Measurements from ENCODE around the gene ANKRD28.
"Not testable (repeated sequence)": the region's sequence is repeated elsewhere in the genome, so short reads cannot be mapped to it uniquely, and the experiment has no call there.

ANKRD28 gene

DNA sequence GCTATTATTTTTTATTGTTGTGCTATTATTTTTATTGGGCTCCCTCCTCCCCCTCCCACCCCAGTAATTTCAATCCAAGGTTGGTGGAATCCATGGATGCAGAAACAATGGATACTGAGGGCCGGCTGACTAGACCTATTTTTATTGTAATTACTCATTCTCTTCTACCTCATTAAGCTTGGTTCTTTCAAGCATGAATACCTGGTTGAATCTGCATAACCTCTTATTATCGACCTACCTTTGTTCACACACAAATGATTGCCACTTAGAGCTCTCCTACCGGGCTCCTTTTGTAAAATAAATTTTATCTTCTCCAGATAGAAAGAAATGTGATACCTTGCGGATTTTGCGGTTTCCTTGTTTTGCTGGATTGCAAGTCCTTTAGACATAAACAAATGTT, 164.6 kb downstream of the ANKRD28 start:
- no peak for DNase-seq

DNA sequence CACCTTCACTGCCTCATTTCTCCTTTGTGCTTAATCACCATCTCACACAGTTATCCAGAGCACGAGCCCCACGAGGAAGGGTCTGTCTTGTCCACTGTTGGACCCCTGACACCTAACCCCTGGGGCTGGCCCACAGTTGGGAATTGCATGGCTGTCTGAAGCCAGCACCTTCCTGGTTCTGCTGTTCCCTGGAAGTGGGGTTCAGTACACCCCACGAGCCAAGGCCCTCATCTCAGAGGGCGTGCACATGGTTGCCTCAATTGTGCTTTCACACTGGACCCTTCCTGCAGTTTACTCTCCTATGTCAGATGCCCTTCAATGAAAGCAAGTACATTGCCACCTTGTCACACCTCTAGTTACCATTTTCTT, 165.6 kb downstream of the ANKRD28 start:
- no peak for DNase-seq

DNA sequence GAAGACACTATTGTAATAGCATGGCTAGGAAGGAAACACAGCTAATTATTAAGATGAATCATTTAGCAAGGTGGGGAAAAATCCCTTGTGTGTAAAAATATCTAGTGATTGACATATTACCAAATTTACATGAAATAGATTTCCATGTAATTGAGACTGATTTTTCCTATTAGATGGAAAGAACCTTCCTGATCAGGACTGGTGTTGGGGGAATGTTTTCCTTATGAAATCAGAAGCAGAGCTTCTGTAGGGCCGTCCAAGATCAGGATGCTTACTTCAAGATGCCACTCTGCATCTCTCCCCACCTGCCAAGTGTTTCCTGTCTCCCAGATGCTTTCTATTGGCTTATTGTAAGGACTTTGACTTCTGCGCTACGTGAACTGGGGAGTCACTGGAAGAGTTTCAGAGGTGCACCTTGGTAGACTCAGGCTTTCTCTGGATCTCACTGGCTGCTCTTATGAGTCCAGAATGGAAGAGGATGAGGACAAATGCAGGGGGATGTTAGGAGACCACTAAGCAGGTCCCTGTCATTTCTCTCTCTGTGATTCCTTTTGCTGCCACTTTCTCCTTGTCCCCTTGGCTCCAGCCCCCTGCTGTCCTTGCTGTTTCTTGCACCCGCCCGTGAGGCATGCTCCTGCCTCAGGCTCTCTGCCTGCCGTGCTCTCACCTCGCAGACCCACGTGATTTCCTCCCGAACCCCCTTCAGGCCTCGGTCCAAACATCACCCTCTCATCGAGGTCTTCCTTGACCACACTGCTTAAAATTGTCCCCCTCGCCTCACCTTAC, 166.2 kb downstream of the ANKRD28 start:
- no peak for DNase-seq

DNA sequence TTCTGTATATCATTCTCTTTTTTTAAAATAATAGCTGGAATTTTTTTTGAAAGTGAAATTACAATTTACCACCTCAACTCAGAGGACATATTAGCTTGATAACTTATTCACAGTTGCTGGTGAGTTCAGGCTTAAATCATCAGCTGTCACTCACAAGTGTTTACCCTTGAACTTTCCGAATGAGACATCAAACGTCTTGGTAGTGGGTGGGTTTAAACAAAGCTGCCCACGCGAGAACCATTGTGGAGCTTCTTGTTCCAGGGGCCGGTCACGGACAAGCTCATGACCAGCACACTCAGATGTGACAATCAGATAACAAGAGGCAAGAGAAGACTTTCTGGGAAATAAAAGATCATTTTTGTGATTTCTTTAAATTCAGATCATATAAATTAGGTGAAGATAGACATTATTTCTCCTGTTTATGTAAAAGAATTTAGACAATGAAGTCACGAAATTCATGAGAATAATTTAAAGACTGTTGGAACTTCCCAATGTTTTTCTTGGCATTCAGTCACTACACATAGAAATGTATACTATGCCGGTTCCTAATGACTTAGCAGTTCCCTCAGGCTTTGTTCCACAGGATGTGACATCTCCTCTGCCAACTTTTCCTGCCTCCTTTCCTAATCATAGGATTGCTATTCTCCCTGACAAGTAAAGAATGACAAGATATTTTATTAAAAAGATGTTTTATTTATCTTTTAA, 167.0 kb downstream of the ANKRD28 start:
- peak; percentile 51 for DNase-seq

DNA sequence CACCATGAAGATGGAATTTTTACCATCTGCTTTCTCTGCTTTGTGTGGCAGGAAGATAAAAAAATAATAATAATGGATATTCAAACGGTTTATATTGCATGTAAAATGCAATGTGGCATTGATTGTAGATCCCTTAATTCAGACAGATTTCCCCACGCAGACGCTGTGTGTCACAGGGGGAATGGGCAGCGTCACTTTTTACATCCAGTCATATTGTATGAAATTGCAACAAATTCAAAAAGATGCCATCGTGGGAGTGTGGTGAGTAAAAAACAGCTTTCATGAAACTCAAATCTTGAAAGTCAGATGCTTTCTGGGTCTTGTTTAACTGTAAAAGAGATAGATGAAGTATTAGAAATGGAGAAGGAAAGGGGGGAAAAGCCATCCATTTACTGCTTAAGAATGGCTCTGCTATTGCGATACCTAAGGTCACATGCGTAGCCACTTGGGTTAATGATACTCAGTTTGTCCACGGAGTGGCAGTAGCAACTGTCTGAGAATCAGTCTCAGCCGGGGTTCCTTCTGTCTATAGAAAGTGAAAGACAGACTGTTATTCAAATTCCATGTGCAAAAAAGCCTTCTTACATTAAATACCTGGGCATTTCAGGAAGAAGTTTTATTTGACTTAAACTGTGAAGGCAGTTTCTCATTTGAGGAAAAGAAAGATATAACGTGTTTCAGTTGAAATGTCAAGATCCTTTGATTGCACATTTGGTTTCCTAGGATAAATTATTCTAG, 167.8 kb downstream of the ANKRD28 start:
- DNase-seq = peak; percentile 89

DNA sequence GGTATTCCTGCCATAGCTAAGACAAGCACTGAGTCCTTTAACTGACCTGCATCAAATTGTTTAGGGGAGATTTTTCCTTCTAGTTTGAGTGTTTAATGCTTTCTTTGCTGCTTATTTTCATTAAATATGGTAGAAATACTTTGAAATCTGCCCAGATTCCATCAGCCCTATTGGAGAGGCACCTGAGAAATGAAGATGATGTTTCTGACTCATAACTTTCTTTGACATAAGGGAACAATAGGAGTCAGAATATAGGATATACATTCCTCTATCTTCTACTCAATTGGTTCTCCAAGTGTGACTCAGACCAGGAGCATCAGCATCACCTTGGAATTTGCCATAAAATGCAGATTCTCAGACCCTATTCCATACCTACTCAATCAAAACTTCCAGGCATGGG, 168.8 kb downstream of the ANKRD28 start:
- DNase-seq = no peak

DNA sequence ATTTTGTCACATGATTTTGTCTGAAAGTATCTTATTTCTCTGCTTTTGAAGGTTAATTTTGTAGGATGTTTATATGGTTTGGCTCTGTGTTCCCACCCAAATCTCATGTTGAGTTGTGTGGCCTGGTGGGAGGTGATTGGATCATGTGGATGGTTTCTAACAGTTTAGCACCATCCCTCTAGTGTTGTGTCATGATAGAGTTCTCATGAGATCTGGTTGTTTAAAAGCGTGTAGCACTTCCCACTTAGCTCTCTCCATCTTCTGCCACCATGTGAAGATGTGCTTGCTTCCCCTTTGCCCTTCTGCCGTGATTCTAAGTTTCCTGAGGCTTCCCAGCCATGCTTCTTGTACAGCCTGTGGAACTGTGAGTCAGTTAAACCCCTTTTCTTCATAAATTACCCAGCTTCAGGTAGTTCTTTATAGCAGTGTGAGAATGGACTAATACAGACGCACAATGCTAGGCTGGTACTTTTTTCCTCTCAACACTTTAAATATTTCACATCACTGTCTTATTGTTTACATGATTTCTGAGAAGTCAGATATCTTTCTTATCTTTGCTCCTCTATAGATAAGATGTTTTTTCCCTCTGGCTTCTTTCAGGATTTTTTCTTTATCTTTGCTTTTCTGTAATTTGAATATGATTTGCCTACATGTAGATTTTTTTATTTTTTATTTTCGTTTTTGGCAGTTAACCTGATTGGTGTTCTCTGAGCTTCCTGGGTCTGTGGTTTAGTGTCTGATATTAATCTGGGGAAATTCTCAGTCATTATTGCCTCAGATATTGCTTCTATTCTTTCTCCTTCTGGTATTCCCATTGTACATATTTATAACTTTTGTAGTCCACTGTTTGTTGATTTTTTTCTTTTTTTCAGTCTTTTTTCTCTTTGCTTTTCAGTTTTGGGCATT, 174.0 kb downstream of the ANKRD28 start:
- no peak for DNase-seq

DNA sequence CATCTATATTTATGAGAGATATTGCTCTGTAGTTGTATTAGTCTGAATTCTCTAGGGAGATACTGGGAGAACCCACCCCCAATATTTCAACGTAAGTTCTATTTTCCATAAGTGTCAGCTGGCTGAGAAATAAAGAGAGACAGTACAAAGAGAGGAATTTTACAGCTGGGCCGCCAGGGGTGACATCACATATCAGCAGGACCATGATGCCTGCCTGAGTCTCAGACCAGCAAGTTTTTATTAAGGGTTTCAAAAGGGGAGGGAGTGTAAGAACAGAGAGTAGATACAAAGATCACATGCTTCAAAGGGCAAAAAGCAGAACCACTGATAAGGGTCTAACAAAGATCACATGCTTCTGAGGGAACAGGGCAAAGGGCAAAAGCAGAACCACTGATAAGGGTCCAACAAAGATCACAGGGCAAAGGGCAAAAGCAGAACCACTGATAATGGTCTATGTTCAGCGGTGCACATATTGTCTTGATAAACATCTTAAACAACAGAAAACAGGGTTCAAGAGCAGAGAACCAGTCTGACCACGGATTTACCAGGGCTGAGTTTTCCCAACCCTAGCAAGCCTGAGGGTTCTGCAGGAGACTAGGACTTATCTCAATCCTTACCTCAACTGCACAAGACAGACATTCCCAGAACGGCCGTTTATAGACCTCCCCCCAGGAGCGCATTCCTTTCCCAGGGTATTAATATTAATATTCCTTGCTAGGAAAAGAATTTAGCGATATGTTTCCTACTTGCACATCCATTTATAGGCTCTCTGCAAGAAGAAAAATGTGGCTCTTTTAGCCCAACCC, 177.9 kb downstream of the ANKRD28 start:
- not testable (repeated sequence) for DNase-seq
